ENCODE data around the gene SSPN.

SSPN gene

DNA sequence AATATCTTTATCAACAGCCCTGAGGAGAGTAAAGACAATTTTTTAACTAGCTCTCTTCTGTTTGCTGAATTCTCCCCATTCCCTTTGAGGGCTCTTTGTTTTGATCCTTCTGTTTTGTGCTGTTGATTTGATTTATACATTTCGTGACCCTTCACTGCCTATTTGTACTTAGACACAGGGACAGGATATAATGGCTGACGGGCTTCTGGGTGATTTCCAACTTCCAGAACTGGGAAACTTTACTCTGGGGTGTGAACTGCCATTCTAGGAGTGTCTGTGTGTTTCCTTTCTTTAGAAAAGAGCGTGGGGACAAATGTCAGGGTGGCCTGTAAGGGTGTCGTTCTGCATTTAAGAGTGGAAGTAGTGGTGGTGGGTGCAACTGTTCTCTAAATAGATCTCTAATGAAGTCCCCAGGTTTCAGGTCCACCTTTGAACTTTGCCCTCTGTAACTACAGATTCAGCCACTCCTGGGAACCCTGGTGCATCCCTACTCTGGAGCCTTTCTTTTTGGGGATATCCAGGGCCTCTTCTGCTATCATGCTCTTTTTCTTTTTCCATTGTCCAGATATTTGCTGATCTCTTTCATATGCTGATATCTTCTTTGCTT is 22.3 kb upstream of the SSPN start:
- TF ChIP-seq YY1 (IDR thresholded peaks at IDR 0.05; ENCODE audit: low read depth) (no peak), EGR1 (IDR thresholded peaks at IDR 0.05) (no peak), CEBPB (IDR thresholded peaks at IDR 0.05) (no peak), FOXM1 (IDR thresholded peaks at IDR 0.05; ENCODE audit: borderline replicate concordance, low read depth) (no peak), TAF1 (IDR thresholded peaks at IDR 0.05; ENCODE audit: low read depth) (no peak), TEAD4 (IDR thresholded peaks at IDR 0.05) (no peak), RAD21 (IDR thresholded peaks at IDR 0.05; ENCODE audit: low read depth) (no peak), TCF12 (IDR thresholded peaks at IDR 0.05; ENCODE audit: low read depth) (no peak), NFIC (IDR thresholded peaks at IDR 0.05) (no peak), ZBTB7A (IDR thresholded peaks at IDR 0.05; ENCODE audit: low read depth) (no peak), CREB1 (IDR thresholded peaks at IDR 0.05; ENCODE audit: low read depth) (no peak), EP300 (IDR thresholded peaks at IDR 0.05; ENCODE audit: borderline replicate concordance) (no peak)
- TF ChIP-seq, protein P1, sequence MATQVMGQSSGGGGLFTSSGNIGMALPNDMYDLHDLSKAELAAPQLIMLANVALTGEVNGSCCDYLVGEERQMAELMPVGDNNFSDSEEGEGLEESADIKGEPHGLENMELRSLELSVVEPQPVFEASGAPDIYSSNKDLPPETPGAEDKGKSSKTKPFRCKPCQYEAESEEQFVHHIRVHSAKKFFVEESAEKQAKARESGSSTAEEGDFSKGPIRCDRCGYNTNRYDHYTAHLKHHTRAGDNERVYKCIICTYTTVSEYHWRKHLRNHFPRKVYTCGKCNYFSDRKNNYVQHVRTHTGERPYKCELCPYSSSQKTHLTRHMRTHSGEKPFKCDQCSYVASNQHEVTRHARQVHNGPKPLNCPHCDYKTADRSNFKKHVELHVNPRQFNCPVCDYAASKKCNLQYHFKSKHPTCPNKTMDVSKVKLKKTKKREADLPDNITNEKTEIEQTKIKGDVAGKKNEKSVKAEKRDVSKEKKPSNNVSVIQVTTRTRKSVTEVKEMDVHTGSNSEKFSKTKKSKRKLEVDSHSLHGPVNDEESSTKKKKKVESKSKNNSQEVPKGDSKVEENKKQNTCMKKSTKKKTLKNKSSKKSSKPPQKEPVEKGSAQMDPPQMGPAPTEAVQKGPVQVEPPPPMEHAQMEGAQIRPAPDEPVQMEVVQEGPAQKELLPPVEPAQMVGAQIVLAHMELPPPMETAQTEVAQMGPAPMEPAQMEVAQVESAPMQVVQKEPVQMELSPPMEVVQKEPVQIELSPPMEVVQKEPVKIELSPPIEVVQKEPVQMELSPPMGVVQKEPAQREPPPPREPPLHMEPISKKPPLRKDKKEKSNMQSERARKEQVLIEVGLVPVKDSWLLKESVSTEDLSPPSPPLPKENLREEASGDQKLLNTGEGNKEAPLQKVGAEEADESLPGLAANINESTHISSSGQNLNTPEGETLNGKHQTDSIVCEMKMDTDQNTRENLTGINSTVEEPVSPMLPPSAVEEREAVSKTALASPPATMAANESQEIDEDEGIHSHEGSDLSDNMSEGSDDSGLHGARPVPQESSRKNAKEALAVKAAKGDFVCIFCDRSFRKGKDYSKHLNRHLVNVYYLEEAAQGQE (IDR thresholded peaks at IDR 0.05; ENCODE audit: low read depth): no peak
- TF ChIP-seq, protein P2, sequence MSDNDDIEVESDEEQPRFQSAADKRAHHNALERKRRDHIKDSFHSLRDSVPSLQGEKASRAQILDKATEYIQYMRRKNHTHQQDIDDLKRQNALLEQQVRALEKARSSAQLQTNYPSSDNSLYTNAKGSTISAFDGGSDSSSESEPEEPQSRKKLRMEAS (IDR thresholded peaks at IDR 0.05): no peak
- TF ChIP-seq, protein P3, sequence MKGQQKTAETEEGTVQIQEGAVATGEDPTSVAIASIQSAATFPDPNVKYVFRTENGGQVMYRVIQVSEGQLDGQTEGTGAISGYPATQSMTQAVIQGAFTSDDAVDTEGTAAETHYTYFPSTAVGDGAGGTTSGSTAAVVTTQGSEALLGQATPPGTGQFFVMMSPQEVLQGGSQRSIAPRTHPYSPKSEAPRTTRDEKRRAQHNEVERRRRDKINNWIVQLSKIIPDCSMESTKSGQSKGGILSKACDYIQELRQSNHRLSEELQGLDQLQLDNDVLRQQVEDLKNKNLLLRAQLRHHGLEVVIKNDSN (IDR thresholded peaks at IDR 0.05): no peak

DNA sequence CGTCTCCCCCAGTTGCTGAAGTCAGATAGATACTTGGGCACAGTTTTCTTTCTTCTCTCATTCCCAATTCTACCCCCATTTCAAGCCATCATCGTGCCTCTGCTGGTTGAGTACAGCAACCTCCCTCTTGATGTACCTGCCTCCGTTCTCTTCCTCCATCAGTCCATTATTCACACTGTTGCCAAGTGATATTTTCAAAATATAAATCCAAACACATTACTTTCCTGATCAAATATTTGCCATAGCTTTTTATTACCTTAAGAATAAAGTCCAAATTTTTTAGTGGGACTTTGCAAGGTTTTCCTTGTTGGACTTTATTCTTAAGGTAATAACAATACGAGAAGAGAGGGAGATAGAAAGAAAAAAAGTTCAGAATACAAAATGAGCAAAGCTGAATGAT is 18.6 kb upstream of the SSPN start:
- TF ChIP-seq NFIC (IDR thresholded peaks at IDR 0.05) (no peak), CREB1 (IDR thresholded peaks at IDR 0.05; ENCODE audit: low read depth) (no peak), FOXM1 (IDR thresholded peaks at IDR 0.05; ENCODE audit: borderline replicate concordance, low read depth) (no peak), EGR1 (IDR thresholded peaks at IDR 0.05) (no peak), TEAD4 (IDR thresholded peaks at IDR 0.05) (no peak)

DNA sequence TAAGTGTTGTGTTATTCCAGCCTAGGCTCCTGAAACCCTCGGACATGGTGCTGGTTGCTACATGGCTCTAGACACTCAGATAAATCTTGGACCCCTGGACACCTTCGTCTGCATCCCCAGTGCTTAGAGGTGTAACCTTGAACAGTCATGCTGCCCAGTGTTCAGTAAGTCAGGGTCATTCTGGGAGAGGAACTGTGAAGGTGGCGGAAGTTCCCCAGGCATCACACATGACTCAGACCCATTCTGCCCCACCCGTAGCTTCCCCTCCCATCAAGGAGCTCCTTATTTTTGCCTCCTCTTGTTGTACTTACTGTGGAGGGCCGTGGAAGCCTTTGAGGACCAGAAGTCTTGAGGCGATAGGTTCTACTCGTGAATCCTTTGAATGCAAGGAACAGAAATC is 18.1 kb upstream of the SSPN start:
- TF ChIP-seq, protein P1 (IDR thresholded peaks at IDR 0.05; ENCODE audit: low read depth): no peak

DNA sequence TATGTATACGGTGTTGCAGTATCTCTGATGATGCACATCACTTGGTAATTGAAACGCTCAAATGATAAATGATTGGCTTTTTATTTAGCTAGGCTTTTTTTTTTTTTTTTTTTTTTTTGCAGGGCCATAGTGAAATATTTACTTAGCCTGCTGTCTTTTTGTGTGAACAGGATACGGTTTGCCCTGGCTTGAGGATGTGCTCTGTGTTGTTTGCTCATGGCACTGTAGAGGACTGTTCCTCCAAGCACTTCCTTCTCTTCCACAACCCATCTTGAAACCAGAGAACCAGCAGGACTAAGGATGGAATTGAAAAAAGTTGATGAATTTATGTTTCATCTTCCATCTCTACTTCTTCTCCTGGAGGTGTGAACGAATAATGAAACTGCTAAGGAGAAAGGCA is 15.5 kb upstream of the SSPN start:
- TF ChIP-seq, protein P2 (IDR thresholded peaks at IDR 0.05): no peak
- TF ChIP-seq, protein P1 (IDR thresholded peaks at IDR 0.05; ENCODE audit: low read depth): no peak
- TF ChIP-seq EP300 (IDR thresholded peaks at IDR 0.05; ENCODE audit: borderline replicate concordance): no peak
- TF ChIP-seq, protein P3 (IDR thresholded peaks at IDR 0.05): no peak
- no peak for TF ChIP-seq CREB1 (IDR thresholded peaks at IDR 0.05; ENCODE audit: low read depth)
- no peak for TF ChIP-seq CEBPB (IDR thresholded peaks at IDR 0.05)
- no peak for TF ChIP-seq YY1 (IDR thresholded peaks at IDR 0.05; ENCODE audit: low read depth)
- TF ChIP-seq TAF1 (IDR thresholded peaks at IDR 0.05; ENCODE audit: low read depth): no peak
- no peak for TF ChIP-seq RAD21 (IDR thresholded peaks at IDR 0.05; ENCODE audit: low read depth)
- no peak for TF ChIP-seq TEAD4 (IDR thresholded peaks at IDR 0.05)
- no peak for TF ChIP-seq ZBTB7A (IDR thresholded peaks at IDR 0.05; ENCODE audit: low read depth)

DNA sequence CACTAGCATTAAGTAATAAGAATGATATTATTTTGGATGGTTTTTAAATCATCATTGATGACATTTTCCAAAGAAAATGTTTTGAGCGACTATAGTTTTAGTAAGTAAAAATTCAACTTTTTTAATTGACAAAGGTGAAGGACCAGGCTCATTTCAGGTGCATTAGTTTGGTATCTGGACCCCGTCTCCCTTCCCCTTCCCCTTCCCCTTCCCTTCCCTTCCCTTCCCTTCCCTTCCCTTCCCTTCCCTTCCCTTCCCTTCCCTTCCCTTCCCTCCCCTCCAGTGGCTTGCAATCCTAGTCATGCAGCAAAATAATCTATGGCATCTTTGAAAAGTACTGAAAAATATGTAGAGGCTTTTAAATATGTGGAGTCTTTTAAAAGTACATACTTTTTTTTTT is 13.0 kb upstream of the SSPN start:
- TF ChIP-seq CREB1 (IDR thresholded peaks at IDR 0.05; ENCODE audit: low read depth) (no peak), ZBTB7A (IDR thresholded peaks at IDR 0.05; ENCODE audit: low read depth) (no peak), TAF1 (IDR thresholded peaks at IDR 0.05; ENCODE audit: low read depth) (no peak), EGR1 (IDR thresholded peaks at IDR 0.05) (no peak), CEBPB (IDR thresholded peaks at IDR 0.05) (no peak), YY1 (IDR thresholded peaks at IDR 0.05; ENCODE audit: low read depth) (no peak), TCF12 (IDR thresholded peaks at IDR 0.05; ENCODE audit: low read depth) (no peak), RAD21 (IDR thresholded peaks at IDR 0.05; ENCODE audit: low read depth) (no peak), EP300 (IDR thresholded peaks at IDR 0.05; ENCODE audit: borderline replicate concordance) (no peak), NFIC (IDR thresholded peaks at IDR 0.05) (no peak), FOXM1 (IDR thresholded peaks at IDR 0.05; ENCODE audit: borderline replicate concordance, low read depth) (no peak), TEAD4 (IDR thresholded peaks at IDR 0.05) (no peak)
- TF ChIP-seq, protein P2 (IDR thresholded peaks at IDR 0.05): no peak
- TF ChIP-seq, protein P1 (IDR thresholded peaks at IDR 0.05; ENCODE audit: low read depth): no peak

Measured in Ishikawa (cell line).